Stimulated activated CD8-positive, alpha-beta memory T cell treated with anti-CD3 and anti-CD28 coated beads, Interleukin-12 subunit alpha, Interleukin-12 subunit beta, amount 100 ng/mL, for 24 hours (primary cell): ENCODE results near the gene CTBP2.

ENCODE experiments used
- DNase-seq: peaks from one replicate; pipeline ENCODE4 v3.0.0-alpha.2; 2020; ENCODE audit errors: extremely low read depth

CTBP2 gene

GRCh38 chr10:125159932-125160855 lies at the start of gene CTBP2:
Gene CTBP2, minus strand, starts transcription at chr10:125160563.
- no peak for DNase-seq

DNA sequence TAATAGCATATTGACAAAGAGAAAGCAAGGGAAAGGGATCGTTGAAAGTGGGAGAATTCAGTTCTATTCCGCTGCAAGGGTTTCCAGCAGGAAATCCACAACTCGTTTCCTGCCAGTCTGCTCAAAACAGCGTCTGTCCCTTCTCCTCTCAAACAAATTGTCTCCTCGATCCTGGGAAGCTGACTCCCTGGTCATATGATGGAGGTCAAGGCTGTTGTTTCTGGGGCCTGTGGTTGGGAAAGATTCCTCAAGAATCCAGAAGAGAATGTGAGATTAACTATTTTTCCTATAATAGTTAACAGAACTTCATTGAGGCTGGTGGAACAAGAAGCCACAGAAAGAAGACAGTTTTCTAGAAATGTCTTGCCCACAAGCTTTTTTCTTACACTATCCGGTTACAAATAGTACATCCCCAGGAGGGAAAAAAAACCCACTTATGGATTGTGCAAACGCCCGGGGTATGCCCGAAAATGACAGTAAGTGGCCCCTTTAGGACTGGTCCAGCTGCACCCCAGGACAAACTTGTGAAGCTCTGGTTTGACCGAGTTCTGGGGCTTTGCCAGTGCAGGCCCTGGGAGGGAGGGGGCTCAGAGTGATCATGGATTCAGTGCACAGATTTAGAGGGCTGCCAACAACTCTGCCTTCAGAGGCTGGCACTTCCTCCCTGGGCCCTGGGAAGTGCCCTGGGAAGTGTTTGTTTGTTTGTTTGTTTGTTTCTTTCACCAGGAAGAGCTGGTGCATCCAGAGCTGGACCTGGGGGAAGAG lies 49.4 kb upstream of the CTBP2 start:
- DNase-seq = no peak

- no peak for DNase-seq
These were observed 48.6 kb upstream of the CTBP2 start for GRCh38 chr10:125208854-125209565.

DNA sequence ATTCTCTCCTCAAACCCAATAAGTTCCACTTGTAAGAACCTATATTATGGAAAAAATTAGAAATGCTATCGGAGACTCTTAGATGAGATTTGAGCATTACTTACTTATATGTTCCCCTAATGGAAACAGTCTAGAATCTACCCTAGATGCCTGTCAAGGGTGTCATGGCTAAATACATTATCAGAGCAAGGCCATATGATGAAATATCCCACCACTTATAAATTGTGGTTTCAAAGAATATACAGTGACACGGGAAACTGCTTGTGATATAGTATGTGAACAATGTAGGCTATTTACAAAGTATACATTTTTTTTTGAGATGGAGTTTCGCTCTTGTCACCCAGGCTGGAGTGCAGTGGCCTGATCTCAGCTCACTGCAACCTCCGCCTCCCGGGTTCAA lies 46.3 kb upstream of the CTBP2 start:
- DNase-seq = no peak

- no peak for DNase-seq
These were observed 45.1 kb upstream of the CTBP2 start for GRCh38 chr10:125205431-125205830.

- DNase-seq = no peak
These were observed 44.0 kb upstream of the CTBP2 start for GRCh38 chr10:125204400-125204799.

DNA sequence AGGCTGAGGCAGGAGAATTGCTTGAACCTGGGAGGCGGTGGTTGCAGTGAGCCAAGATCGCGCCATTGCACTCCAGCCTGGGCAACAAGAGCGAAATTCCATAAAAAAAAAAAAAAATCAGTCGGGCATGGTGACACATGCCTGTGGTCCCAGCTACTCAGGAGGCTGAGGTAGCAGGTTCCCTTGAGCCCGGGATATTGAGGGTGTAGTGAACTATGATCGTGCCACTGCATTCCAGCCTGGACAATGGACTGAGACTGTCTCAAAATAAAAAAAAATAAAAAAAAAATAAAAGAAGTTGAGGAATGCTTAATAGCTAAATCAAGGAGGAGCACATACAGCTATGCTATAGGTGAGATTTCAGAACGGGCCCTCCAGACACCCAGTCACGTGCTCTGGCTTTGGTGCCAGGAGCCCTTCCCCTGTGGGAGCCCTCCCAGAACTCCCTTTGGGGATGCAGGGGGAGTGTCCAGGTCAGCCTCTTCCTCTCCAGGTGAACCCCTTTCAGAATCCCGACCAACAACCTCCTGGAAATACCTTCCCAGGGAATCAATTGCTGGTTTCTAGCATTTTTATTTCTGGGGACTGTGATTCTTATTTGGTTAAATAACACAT lies 42.9 kb upstream of the CTBP2 start:
- no peak for DNase-seq

- no peak for DNase-seq
These were observed 41.6 kb upstream of the CTBP2 start for GRCh38 chr10:125201791-125202622.

GRCh38 chr10:125201108-125201524 lies 40.8 kb upstream of the CTBP2 start:
- no peak for DNase-seq

- DNase-seq = no peak
These were observed 40.0 kb upstream of the CTBP2 start for GRCh38 chr10:125200396-125200795.

- no peak for DNase-seq
These were observed 38.9 kb upstream of the CTBP2 start for GRCh38 chr10:125199270-125199669.

GRCh38 chr10:125194814-125195213 lies 34.5 kb upstream of the CTBP2 start:
- DNase-seq = no peak

DNA sequence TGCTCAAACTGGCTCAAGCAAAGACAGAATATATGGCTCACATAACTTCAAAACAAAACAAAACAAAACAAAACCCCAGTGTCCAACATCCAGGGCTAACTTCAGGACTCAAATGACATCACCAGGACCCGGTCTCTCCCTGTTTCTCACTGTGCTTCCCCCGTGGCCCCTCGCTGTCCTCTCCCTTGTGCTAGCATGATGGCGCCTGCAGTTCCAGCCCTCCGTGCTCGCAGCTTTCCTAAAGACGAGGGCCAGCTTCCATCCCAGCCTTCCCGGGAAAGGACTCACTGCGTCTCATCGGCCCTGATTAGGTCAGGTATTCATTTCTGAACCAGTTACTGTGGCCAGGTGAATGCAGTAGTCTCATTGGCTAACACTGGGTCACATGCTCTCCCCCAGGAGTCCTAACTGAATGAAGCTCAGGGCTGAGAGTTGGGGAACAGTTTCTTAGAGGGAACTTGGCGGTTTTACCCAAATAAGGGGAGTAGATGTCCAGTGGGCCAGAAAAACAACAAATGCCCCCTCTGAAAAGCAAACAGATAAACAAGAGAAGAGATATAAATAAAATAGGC lies 33.0 kb upstream of the CTBP2 start:
- DNase-seq = no peak

GRCh38 chr10:125192620-125193019 lies 32.3 kb upstream of the CTBP2 start:
- DNase-seq = no peak

GRCh38 chr10:125192005-125192404 lies 31.6 kb upstream of the CTBP2 start:
- no peak for DNase-seq

DNA sequence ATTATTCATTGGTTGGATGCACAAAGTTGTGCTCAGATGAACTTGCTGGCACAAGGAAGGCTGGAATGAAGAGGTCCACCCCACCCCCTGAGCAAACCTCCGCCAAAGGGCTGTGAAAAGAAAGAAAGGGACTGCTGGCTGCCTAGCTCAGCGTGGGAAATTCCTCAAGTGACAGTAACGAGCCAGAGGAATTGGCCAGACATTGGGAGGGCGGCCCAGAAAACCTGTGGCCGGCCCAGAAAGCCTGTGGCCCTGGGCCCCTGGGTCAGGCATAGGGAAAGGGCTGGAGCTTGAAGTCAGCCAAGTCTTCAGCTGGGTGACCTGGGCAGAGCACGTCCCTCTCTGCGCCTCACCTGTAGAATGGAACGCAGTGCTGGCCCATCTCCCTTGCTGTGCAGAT lies 30.6 kb upstream of the CTBP2 start:
- DNase-seq = no peak

DNA sequence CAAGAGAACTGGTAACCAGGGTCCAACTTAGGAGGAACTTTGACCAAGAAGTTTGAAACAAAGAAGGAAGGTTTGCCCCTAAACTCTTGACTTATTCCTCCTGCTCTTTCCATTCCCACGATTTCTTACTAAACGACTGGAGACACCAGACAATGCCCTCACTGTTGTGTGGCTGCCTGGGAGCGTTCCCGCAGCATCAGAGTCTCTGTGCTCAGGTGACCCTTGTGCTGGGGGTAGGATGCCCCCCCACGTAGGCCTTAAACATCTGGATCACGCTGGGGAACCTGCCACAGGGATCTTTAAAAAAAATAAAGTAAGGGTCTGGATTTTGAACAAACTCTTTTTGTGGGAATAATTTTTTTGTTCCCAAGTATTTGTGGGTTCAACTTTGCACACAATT lies 30.1 kb upstream of the CTBP2 start:
- DNase-seq = no peak

- no peak for DNase-seq
These were observed 28.8 kb upstream of the CTBP2 start for GRCh38 chr10:125189162-125189561.

GRCh38 chr10:125187238-125188194 lies 27.2 kb upstream of the CTBP2 start:
- no peak for DNase-seq
